Astrocyte (in vitro differentiated cells and primary cell): Measurements from ENCODE around the gene TAF3. TPM values are rescaled to one million over a fixed set of nuclear protein-coding genes. Genes with fewer than 3 reads are reported as not detected.

Experiments
- DNase-seq: peaks from one replicate; pipeline ENCODE4 v3.0.0-alpha.2; 2010; ENCODE audit warnings: low read depth
- FAIRE-seq: peaks from 2 replicates; lab custom pipeline; 2011; peaks lifted over from hg19 to GRCh38; lab: Jason Lieb, UNC
- H2AFZ ChIP-seq: 2 replicates; pipeline ENCODE4 v1.6.0; 2012; ENCODE audit warnings: low read depth, low read length, inconsistent platforms
- H3K27ac ChIP-seq: 2 replicates; pipeline ENCODE4 v1.5.1; 2011; ENCODE audit warnings: low read depth, low read length, inconsistent platforms
- H3K27me3 ChIP-seq: 2 replicates; pipeline ENCODE4 v1.6.0; 2011; ENCODE audit warnings: low read length, inconsistent platforms; ENCODE audit not compliant: insufficient read depth
- H3K36me3 ChIP-seq: 2 replicates; pipeline ENCODE4 v1.5.1; 2011; ENCODE audit warnings: low read length, inconsistent platforms; ENCODE audit not compliant: insufficient read depth
- H3K4me1 ChIP-seq: 2 replicates; pipeline ENCODE4 v1.5.1; 2011; ENCODE audit warnings: low read length, inconsistent platforms; ENCODE audit not compliant: insufficient read depth
- H3K4me2 ChIP-seq: 2 replicates; pipeline ENCODE4 v1.6.0; 2012; ENCODE audit warnings: low read length, inconsistent platforms
- H3K4me3 ChIP-seq: 2 replicates; pipeline ENCODE4 v1.5.1; 2011; ENCODE audit warnings: low read depth, mild to moderate bottlenecking, low read length, inconsistent platforms; ENCODE audit not compliant: insufficient read depth
- H3K79me2 ChIP-seq: 2 replicates; pipeline ENCODE4 v1.6.0; 2012; ENCODE audit warnings: mild to moderate bottlenecking, low read length, inconsistent platforms; ENCODE audit not compliant: insufficient read depth
- H3K9ac ChIP-seq: 2 replicates; pipeline ENCODE4 v1.6.0; 2012; ENCODE audit warnings: mild to moderate bottlenecking, low read length, inconsistent platforms
- H3K9me3 ChIP-seq: 2 replicates; pipeline ENCODE4 v1.5.1; 2012; ENCODE audit warnings: low read depth, mild to moderate bottlenecking, low read length, inconsistent platforms; ENCODE audit not compliant: insufficient read depth
- H4K20me1 ChIP-seq: 2 replicates; pipeline ENCODE4 v1.6.0; 2012; ENCODE audit warnings: low read length, inconsistent platforms; ENCODE audit not compliant: insufficient read depth
- H3K27ac Mint-ChIP-seq: one replicate; pipeline ENCODE4 v1.8.0; 2021; ENCODE audit warnings: mild to moderate bottlenecking, mixed read lengths; ENCODE audit not compliant: unreplicated experiment
- H3K27me3 Mint-ChIP-seq: one replicate; pipeline ENCODE4 v1.8.0; 2021; ENCODE audit warnings: low read depth, mixed read lengths; ENCODE audit not compliant: unreplicated experiment
- H3K36me3 Mint-ChIP-seq: one replicate; pipeline ENCODE4 v1.8.0; 2021; ENCODE audit warnings: low read depth, mixed read lengths; ENCODE audit not compliant: unreplicated experiment
- H3K4me1 Mint-ChIP-seq: one replicate; pipeline ENCODE4 v1.8.0; 2021; ENCODE audit warnings: low read depth, mixed read lengths; ENCODE audit not compliant: unreplicated experiment
- H3K4me3 Mint-ChIP-seq: one replicate; pipeline ENCODE4 v1.8.0; 2021; ENCODE audit warnings: mild to moderate bottlenecking, moderate library complexity, mixed read lengths; ENCODE audit not compliant: unreplicated experiment
- H3K9me3 Mint-ChIP-seq: one replicate; pipeline ENCODE4 v1.8.0; 2021; ENCODE audit warnings: mild to moderate bottlenecking, mixed read lengths; ENCODE audit not compliant: unreplicated experiment
- CTCF ChIP-seq: IDR thresholded peaks from 2 replicates; pipeline ENCODE4 v1.5.1; 2011; ENCODE audit warnings: low read depth, mild to moderate bottlenecking, inconsistent platforms, low read length, moderate library complexity; ENCODE audit not compliant: insufficient read depth
- EZH2 ChIP-seq: IDR thresholded peaks from 2 replicates; pipeline ENCODE4 v1.6.1; 2012; ENCODE audit warnings: mild to moderate bottlenecking, low read length, inconsistent platforms; ENCODE audit not compliant: insufficient read depth
- total RNA-seq: library from RNA; stranded (reverse); gene quantifications from 2 replicates; pipeline ENCODE4 v1.2.1, GENCODE V29; 2021

Gene TAF3
- total RNA-seq, 1 donor from 2014 or later = 10.2 TPM

- no peak overlapping the region for H3K4me3 Mint-ChIP-seq
- FAIRE-seq = no peak
These were observed 4.8 kb upstream of the TAF3 start for GRCh38 chr10:7813481-7813880.

DNA sequence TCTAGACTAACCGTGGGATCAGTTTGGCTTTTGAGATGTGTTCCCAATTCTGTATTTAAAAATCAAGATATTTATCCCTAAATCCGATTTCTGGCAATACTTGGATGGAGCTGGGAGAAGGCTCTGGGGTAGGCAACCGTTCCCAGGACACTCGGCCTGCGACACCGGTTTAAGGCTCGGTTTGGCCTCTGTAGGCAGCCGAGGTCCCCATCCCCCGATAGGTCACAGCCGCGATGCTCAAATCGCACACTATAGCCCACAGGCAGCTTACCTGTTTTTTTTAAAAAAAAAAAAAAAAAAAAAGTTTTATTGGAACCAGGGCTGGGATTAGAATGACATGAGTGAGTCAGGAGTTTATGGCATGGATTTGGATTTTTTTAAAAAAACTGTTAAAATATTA is 729 bp upstream of the TAF3 start:
- TF ChIP-seq CTCF (no peak), EZH2 (no peak)
- FAIRE-seq (no peak), DNase-seq (no peak)
- peaks cover 5% of the 10 kb centered on the region for H3K27me3 Mint-ChIP-seq
- Histone ChIP-seq H2AFZ (peak overlapping the region; percentile 89), H3K79me2 (peaks cover 26% of the 10 kb centered on the region), H3K27ac (no peak overlapping the region), H3K9ac (no peak overlapping the region), H3K4me2 (peak overlapping the region; percentile 98), H3K4me1 (peaks cover 4% of the 10 kb centered on the region), H4K20me1 (peaks cover 3% of the 10 kb centered on the region), H3K4me3 (peak overlapping the region; percentile 93), H3K27me3 (peaks cover 9% of the 10 kb centered on the region), H3K9me3 (no peaks in the 10 kb centered on the region), H3K36me3 (no peaks in the 10 kb centered on the region)
- peaks cover 11% of the 10 kb centered on the region for H3K4me1 Mint-ChIP-seq
- peak overlapping the region; percentile 98 for H3K4me3 Mint-ChIP-seq
- peak overlapping the region; percentile 71 for H3K27ac Mint-ChIP-seq
- no peaks in the 10 kb centered on the region for H3K36me3 Mint-ChIP-seq
- no peaks in the 10 kb centered on the region for H3K9me3 Mint-ChIP-seq

More at GRCh38 chr10:7813481-7813880, 4.8 kb upstream of the TAF3 start:
- no peak for DNase-seq
- Histone ChIP-seq H4K20me1 (no peaks in the 10 kb centered on the region), H2AFZ (no peak overlapping the region), H3K4me3 (no peak overlapping the region), H3K9ac (no peak overlapping the region), H3K9me3 (no peaks in the 10 kb centered on the region), H3K4me1 (no peaks in the 10 kb centered on the region), H3K27me3 (peaks cover 9% of the 10 kb centered on the region), H3K27ac (no peak overlapping the region), H3K79me2 (peaks cover 1% of the 10 kb centered on the region), H3K36me3 (no peaks in the 10 kb centered on the region), H3K4me2 (no peak overlapping the region)
- Mint-ChIP-seq H3K36me3 (no peaks in the 10 kb centered on the region), H3K4me1 (no peaks in the 10 kb centered on the region), H3K27me3 (peaks cover 5% of the 10 kb centered on the region), H3K9me3 (no peaks in the 10 kb centered on the region), H3K27ac (no peak overlapping the region)
- TF ChIP-seq CTCF (no peak), EZH2 (no peak)

GRCh38 chr10:7817984-7818294 is 366 bp upstream of the TAF3 start:
- Histone ChIP-seq H3K4me2 (peak overlapping the region; percentile 98), H3K27ac (no peak overlapping the region), H3K4me3 (peak overlapping the region; percentile 93), H2AFZ (peak overlapping the region; percentile 89), H3K9me3 (no peaks in the 10 kb centered on the region), H3K4me1 (peaks cover 4% of the 10 kb centered on the region), H3K79me2 (peaks cover 26% of the 10 kb centered on the region), H3K27me3 (peaks cover 9% of the 10 kb centered on the region), H4K20me1 (peaks cover 3% of the 10 kb centered on the region), H3K36me3 (no peaks in the 10 kb centered on the region), H3K9ac (peak overlapping the region; percentile 92)
- Mint-ChIP-seq H3K27ac (peak overlapping the region; percentile 71), H3K4me3 (peak overlapping the region; percentile 98), H3K36me3 (no peaks in the 10 kb centered on the region), H3K9me3 (no peaks in the 10 kb centered on the region), H3K4me1 (peaks cover 11% of the 10 kb centered on the region), H3K27me3 (peaks cover 5% of the 10 kb centered on the region)
- no peak for FAIRE-seq
- TF ChIP-seq EZH2 = no peak
- TF ChIP-seq CTCF = no peak
- no peak for DNase-seq
